Stimulated activated CD8-positive, alpha-beta memory T cell treated with anti-CD3 and anti-CD28 coated beads, Interleukin-7, amount 100 ng/mL, for 48 hours (primary cell): ENCODE results near the gene NEK9.
A peak's percentile ranks its signal among the peaks of the same experiment; 100 is the strongest.
"Not testable (repeated sequence)": the region's sequence is repeated elsewhere in the genome, so short reads cannot be mapped to it uniquely, and the experiment has no call there.

ENCODE experiments used
- DNase-seq, 2 donors: peaks; one replicate each; pipeline ENCODE4 v3.0.0-alpha.2; 2020; ENCODE audit warnings: low read depth in 1 of 2; ENCODE audit errors: extremely low read depth in 1 of 2

Gene NEK9

GRCh38 chr14:75126679-75127473, at the start of gene NEK9:
Gene NEK9, minus strand, starts transcription at chr14:75127048. Its CDS starts 127 bp downstream, at chr14:75126921.
- peak; percentile 71 to 84 for DNase-seq

GRCh38 chr14:75176142-75176820, 49.4 kb upstream of the NEK9 start, which contains the start of gene TMED10:
Gene TMED10, minus strand, starts transcription at chr14:75176612. Its CDS starts 33 bp downstream, at chr14:75176579.
- peak; percentile 75 to 86 for DNase-seq

- DNase-seq, result no peak
Measured at GRCh38 chr14:75175677-75176141, 48.9 kb upstream of the NEK9 start.

GRCh38 chr14:75174066-75174465, 47.2 kb upstream of the NEK9 start:
- no peak for DNase-seq

GRCh38 chr14:75170772-75171171, 43.9 kb upstream of the NEK9 start:
- no peak for DNase-seq

- no peak for DNase-seq
Measured at GRCh38 chr14:75168586-75169335, 41.9 kb upstream of the NEK9 start.

GRCh38 chr14:75167325-75167724, 40.5 kb upstream of the NEK9 start:
- DNase-seq, result no peak

GRCh38 chr14:75165586-75166391, 38.9 kb upstream of the NEK9 start:
- no peak for DNase-seq

- no peak for DNase-seq
Measured at GRCh38 chr14:75164809-75165208, 38.0 kb upstream of the NEK9 start.

GRCh38 chr14:75163677-75164076, 36.8 kb upstream of the NEK9 start:
- DNase-seq, result no peak

GRCh38 chr14:75162631-75163030, 35.8 kb upstream of the NEK9 start:
- DNase-seq, result no peak

- no peak for DNase-seq
Measured at GRCh38 chr14:75158843-75159614, 32.2 kb upstream of the NEK9 start.

- DNase-seq, result no peak
Measured at GRCh38 chr14:75156901-75157300, 30.1 kb upstream of the NEK9 start.

GRCh38 chr14:75156111-75156510, 29.3 kb upstream of the NEK9 start:
- DNase-seq, result no peak

GRCh38 chr14:75155169-75155568, 28.3 kb upstream of the NEK9 start:
- no peak for DNase-seq

- DNase-seq, result no peak
Measured at GRCh38 chr14:75153295-75153694, 26.4 kb upstream of the NEK9 start.

GRCh38 chr14:75151851-75152250, 25.0 kb upstream of the NEK9 start:
- no peak for DNase-seq

- DNase-seq, result not testable (repeated sequence)
Measured at GRCh38 chr14:75150637-75151036, 23.8 kb upstream of the NEK9 start.

- no peak for DNase-seq
Measured at GRCh38 chr14:75150150-75150549, 23.3 kb upstream of the NEK9 start.
